Stimulated activated CD4-positive, alpha-beta T cell treated with anti-CD3 and anti-CD28 coated beads, TNF-alpha, amount 100 ng/mL, for 1 hour (primary cell): ENCODE measurements around the gene SLC9A4.
A peak's percentile ranks its signal among the peaks of the same experiment; 100 is the strongest.

Experiments
- DNase-seq, 3 donors: peaks; one replicate each; pipeline ENCODE4 v3.0.0-alpha.2; 2020; ENCODE audit warnings: low read depth in 3 of 3, low spot score in 1 of 3

The SLC9A4 gene, protein sequence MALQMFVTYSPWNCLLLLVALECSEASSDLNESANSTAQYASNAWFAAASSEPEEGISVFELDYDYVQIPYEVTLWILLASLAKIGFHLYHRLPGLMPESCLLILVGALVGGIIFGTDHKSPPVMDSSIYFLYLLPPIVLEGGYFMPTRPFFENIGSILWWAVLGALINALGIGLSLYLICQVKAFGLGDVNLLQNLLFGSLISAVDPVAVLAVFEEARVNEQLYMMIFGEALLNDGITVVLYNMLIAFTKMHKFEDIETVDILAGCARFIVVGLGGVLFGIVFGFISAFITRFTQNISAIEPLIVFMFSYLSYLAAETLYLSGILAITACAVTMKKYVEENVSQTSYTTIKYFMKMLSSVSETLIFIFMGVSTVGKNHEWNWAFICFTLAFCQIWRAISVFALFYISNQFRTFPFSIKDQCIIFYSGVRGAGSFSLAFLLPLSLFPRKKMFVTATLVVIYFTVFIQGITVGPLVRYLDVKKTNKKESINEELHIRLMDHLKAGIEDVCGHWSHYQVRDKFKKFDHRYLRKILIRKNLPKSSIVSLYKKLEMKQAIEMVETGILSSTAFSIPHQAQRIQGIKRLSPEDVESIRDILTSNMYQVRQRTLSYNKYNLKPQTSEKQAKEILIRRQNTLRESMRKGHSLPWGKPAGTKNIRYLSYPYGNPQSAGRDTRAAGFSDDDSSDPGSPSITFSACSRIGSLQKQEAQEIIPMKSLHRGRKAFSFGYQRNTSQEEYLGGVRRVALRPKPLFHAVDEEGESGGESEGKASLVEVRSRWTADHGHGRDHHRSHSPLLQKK

DNA sequence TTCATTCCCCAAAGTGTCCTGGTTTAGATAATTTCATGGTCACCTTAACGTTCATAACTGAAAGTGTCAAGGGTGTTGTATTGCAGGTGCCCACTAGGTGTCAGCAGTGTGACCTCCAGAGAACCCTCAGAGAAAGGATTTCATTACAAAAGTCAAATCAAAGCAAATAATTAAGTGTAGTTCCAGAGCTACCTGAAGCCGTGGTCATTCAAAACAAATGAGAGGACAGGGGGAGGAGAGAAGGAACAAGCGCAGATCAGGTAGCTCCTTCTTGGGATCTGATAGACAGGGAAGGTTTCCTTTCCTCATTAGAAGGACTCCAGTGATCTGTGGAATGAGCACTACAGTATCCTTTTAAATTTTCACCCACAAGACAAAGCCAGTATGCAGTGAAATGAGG lies at the start of gene SLC9A4:
Gene SLC9A4 (plus strand): TSS at position 207 of the 400 bp plus-strand sequence. CDS start 534 bp downstream, outside the sequence.
- DNase-seq = peak in 2 of 3 donors; percentile 20 to 39

DNA sequence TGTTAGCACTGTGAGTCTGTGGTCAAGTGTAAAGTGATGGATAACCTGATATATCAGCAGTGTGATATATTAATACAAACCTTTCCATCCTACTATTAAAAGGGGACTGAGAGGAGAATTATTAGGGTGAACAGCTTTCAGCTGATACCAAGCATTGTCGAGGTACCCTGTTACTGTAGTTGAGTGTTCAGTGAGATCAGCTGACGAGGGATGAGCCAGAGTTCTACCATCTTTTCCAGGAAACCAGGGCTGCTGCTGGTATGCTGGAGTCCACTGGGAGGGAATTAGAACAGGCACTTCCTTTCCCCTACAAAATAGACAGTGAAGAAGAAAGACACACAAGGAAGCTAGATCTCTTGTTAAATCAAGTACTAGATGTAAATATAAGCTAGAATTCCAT lies 49.7 kb upstream of the SLC9A4 start:
- no peak for DNase-seq

DNA sequence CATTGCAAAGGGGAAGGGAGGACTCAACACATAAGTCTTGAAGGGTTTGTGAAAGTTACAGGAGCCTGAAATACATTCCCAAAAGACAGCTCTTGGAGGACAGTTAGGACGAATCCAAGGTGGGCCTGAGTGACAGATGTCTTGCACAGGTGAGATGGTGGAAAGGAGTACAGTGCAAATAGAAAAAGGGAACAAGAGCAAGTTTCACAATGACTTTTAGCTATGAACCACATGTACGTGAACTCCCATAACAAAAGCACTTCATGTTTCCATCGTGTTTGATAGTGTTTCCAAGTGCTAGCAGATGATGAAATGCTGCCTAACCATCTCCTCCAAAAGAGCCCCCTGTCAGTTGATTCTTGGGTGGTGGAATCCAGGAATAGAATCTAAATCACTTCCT lies 48.3 kb upstream of the SLC9A4 start:
- DNase-seq = no peak

DNA sequence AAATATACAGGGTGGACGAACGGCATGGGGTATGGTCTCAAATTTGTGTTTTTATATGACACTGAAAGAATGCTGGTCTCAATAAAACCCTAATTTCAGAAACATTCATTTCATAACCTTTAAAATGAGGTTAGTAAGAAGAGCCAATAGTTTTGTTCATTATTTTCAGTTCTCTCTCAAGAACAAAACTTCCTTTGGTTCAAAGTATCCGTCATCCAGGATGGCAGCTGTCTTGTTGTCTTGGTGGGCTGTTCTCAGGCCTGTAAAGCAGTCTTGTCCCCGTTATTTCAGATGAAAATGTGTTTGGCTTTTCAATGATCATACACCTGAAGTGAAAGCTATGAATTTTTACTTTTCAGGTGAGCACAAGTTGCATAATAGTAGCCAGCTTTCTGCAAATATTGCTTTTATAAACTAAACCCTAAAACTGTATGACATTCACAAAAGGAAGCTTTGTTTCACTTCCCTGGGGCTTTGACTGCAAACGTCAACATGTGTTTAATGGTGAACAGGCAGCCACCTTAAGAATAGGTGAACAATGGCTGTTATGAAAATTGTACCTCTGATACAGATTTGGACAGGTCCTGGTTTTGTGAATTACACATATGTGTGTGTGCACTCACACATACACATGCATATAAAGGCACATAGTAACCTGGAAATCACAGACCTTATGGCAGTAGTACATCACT lies 47.4 kb upstream of the SLC9A4 start:
- DNase-seq = no peak

DNA sequence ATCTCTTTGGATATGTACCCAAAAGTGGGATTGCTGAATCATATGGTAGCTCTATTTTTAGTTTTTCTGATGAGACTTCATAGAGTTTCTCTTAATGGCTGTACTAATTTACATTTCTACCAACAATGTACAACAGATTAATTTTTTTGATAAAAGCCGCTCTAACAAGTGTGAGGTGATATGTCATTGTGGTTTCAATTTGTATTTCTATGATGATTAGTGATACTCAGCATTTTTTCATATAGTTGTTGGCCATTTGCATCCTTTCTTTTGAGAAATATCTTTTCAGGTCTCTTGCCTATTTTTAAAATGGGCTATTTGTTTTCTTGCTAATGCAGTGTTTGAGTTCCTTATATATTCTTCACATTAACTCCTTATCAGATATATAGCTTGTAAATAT lies 45.8 kb upstream of the SLC9A4 start:
- no peak for DNase-seq

DNA sequence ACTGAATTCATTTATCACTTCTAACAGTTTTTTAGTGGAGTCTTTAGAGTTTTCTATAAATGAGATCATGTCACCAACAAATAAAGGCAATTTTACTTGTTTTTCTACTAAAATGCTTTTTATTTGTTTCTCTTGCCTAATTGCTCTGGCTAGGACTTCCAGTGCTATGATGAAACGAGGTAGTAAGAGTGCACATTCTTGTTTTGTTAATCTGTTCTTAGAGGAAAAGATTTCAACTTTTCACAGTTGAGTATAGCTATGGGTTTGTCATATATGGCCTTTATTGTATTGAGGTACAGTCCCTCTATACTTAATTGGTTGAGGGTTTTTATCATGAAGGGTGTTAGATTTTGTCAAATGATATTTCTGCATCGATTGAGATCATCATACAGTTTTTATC lies 44.5 kb upstream of the SLC9A4 start:
- no peak for DNase-seq

DNA sequence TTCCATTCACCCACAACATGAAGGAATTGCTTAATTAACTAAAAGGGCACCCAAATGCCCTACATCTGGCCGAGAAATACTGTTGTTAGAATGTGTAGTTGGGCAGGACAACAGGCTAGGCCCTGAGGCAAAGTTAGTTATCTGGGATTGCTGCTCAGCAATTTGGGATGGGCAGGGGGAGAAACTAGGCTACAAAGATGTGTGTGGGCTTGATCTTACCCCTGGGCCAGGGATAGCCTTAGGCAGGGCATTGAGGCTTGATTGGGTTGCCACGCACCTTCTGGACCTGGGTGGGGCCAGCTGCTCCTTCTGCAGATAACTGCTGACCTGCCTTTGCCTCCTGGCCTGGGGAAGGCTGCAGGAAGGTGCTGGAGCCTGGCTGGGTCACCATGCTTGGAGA lies 40.6 kb upstream of the SLC9A4 start:
- no peak for DNase-seq

DNA sequence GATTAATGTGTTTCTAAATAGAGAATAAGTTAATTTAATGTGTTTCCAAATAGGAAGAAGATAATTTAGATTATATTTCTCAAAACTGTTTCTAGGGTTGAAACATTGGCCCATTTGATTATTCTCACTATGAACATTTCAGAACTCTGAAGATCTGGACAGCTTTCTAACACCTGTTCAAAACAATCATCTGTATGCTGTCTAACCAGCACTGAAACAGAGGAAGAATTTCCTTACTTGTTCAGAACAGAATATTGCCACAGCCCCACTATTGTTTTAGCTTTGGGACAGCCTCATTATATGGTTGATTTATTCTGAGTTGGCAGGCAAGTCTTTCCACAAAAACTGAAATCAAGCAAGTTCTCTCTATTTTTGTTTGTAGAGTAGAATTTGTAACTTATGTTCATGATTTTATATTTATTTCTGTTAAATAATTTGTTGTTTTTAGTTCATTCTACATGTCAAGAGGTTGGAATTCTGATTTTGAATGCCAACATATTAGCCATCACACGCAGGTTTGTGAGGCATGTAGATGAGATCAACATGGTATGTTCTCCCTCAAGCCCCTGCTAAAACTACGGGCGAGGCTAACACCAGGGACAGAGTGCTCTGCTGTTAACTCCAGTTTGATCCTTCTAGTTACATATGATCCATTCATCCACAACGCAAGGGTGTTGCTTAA lies 38.9 kb upstream of the SLC9A4 start:
- no peak for DNase-seq

DNA sequence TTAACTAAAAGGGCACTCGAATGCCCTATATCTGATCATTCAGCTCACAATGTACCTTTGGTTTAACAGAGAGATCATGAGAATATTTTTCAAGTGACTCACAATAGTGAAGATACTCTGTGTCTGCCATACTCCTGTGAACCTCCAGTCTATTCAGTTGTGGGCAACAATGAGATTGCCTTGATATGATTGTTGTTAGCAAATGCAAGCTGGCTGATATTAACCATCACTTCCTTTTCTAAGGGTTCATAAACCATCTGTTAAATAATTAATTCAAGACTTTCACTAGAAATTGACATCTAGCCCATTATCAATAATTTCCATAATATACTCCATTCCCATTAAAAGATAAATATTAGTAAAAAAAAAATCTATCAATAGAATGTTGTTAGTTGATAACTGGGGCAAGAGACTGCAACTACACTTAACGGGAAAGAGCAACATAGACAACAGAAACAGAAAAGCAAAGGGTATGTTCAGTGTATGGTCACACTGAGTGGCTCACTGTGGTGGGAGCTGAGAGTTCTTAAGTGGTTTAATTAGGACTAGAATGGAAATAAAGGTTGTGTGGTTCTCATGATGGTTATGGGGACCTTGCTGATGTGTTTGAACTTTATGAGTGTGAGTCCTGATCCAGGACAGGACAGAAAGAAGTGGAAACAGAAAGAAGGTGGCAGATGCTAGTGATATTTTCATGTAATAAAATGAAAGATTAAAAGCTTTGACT lies 38.2 kb upstream of the SLC9A4 start:
- no peak for DNase-seq

DNA sequence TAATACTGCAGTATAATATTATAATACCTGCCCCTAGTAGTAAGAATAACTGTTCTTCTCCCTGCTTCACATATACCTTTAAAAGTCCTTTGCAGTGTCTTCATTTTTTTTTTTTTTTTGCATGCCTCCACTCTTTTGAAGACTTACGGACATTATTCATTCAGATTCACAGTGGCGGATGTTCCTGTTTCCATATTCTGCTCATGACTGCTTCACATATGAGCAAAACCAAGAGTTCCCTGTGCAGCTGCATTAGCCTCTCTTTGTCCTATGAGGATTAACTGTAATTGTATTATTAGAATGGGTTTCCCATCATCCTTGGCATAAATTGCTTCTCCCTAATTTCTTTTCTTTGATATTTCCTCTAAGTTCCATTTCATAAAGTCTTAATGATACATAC lies 37.3 kb upstream of the SLC9A4 start:
- DNase-seq = no peak

DNA sequence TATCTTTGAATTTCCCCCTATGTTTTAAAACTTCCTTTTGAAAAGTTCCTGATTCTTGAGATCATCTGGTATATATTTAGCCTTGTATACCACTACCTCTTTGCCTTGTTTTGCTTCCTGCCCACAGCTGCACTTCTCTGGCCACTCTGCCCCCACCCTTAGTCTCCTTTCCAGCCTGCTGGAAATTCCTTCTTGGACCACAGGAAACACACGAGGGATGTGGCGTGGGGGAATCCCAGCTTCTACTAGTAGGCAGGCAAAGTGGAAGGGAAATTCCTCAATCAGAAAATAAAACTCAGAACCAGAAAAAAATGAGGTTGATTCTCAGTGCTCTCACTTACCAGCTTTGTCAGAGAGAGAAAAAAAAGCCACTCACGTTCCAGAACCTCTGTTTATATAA lies 36.7 kb upstream of the SLC9A4 start:
- no peak for DNase-seq

DNA sequence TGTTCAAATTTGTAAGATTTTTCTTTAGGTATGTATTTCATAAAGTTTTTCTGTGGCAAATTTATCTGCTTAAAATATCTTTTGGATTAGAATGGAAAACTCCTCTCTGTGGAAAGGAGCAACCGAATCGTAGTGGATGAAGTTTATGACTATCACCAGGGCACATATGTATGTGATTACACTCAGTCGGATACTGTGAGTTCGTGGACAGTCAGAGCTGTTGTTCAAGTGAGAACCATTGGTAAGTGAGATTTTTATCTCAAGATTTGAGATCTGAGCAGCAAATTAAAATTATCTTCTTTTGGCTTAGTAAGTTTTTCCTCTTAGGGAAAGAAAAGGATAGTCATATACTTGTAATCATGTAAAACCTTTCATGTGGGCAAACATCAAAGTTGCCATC lies 35.9 kb upstream of the SLC9A4 start:
- no peak for DNase-seq

DNA sequence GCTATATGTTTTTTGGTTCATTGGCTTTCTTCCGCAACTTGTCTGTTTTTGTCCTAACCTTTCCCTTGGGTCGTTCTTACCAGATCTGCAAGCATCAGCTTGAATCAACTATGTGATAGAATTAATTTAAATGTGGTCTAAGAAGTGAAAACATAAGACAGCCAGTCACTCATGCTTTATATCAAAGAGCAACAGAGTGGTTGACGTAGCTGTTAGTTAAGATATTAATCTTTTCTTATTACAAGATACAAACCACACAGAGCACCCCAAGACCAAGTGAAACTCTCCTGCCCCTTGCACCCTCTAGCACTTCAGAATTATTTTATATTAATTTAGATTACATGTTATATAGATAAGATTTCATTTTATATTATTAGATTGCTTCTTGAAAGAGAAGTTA lies 34.9 kb upstream of the SLC9A4 start:
- DNase-seq = no peak

DNA sequence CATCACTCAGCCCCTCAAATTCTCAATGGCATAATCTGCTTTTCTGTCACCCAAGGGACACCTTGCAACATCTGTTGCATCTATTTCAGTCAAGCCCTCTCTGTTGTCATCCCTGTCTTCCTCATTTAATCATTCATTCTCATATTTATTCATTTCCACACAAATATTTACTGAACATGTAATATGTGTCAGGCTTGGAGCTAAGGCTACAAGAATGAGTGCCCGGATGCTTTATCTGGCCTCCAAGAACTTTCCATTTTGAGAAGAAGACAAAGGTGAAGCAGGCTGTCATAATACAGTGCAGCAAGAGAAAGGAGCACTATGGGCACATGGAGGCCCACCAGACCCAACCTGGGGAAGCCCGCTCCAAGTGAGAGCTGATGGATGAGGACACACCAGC lies 34.4 kb upstream of the SLC9A4 start:
- DNase-seq = no peak

DNA sequence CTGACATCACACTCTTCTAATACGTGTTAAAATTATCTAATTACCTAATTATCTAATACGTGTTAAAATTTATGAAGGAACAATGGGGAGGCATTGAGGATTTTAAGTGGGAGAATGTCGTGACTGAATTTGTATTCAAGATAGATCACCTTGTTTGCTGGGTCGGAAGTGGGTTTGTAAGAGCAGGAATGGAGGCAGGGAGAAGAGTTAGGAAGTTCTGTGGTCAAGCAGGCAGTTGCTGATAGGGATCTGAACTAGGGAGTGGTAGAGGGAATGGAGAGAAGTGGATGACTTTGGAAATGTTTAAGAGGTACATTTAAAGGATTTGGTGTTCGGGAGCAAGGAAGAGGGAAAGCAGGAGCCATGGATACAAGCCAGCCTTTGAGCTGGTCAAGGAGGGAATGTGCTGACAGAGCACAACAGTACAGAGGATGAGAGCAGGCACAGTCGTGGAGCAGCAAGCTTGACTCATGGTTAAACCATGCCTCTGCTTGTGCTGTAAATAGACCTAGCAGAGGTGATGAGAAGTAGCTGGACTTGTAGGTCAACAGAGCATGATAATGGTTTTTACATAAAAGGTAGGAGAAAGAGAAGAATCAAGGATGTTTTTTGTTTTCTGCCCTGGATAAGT lies 33.8 kb upstream of the SLC9A4 start:
- DNase-seq = no peak

DNA sequence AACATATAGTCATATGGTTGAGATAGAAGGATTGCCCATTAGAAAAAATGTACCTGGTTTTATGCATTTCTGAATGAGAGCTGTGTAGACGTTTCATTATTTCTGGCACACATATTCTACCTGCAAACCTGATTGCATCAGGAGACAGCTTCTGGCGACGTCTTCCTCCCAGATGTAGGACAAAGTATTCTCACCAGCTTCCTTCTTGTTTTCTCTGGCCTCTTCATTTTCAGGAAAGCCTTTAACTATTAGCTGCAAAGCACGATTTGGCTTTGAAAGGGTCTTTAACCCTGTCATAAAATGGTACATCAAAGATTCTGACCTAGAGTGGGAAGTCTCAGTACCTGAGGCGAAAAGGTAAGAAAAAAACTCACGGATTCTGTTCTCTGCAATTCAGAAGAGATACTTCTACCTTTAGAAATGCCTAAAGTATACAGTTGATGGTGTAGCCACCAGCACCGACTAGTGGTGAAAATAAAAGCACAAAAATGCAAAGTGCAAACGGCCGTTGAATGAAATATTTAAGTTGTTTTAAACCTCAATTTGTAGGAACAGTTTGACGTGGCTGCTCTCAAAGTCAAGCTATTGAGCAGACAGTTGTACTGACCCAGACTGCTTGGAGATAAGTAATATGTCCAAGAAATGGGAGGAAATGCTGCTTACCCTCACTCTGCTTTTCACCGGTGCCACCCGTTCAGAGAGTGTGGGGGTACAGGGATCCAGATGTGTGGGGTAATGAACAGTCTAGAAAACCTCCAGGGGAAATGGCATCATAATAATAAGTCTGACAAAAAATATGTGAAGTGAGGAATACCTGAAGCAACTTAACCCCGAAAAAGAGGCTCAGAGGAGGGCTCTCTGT lies 29.8 kb upstream of the SLC9A4 start:
- peak in 2 of 3 donors; percentile 8 to 25 for DNase-seq

DNA sequence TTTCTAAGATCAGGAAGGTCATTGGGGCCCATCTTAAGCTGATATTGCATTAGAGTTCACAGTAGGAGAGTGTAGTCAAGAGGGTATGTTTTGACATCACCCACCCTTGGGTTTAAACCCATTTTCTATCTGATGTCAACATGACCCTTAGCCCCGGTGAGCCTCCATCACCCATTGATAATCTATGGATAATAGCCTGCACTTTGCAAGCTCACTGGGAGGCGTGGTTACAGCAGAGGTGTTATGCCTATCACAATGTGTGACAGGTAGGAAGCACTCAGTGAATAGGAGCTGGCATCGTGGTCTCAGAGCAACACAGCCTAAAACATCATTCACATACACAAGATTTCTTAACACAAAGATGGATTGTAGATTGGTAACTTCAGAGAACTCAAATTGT lies 28.8 kb upstream of the SLC9A4 start:
- no peak for DNase-seq

DNA sequence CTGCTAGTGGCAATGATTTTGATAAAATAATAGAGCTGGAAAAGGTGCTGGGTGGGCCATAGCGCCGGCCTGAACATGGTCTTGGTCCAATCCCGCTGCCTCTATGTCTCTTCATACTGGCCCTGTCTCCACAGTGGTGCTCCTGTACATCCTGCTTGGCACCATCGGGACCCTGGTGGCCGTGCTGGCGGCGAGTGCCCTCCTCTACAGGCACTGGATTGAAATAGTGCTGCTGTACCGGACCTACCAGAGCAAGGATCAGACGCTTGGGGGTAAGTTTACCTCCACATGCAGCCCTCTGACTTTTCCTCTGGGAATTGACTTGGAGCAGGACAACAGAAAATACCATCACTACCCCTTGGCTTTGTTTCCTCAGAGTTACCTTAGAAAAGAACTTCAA lies 26.1 kb upstream of the SLC9A4 start:
- no peak for DNase-seq

DNA sequence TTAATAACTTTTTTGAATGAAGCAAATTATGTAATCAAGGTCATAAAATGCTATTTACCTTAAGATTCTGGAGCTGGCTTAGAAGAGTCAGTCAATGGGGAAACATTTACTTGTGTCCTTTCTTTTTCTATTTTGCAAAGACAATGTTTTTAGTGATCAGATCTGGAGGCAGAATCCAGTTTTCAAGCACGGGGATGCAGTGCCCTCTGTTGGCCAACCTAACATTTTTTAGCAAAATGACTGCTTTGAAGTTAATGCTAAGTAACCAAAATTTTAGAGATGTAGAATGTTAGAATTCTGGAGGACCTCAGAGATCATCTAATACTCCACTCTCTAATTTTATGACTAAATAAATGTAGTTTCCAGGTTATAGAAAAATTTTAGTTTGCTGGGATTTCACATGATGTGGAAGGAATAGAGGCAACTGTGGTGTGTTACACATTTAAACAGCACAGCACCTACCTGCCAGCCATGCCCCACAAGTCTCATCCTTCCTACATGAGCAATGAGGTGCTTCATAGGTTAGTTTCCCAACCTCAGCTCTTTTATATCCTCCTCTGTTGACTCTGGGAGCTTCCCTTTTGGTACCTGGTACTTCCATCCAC lies 23.6 kb upstream of the SLC9A4 start:
- DNase-seq = peak in 2 of 3 donors; percentile 14 to 61
